CD4-positive, alpha-beta T cell treated with Interleukin-10 for 1 hour (primary cell): ENCODE results near the gene LIM2.

Experiments used
- DNase-seq: peaks from one replicate; pipeline ENCODE4 v3.0.0-alpha.2; 2020

Gene LIM2

GRCh38 chr19:51365211-51365964 is 22.4 kb downstream of the LIM2 start:
- peak; percentile 35 for DNase-seq

- DNase-seq, result no peak
Observed at GRCh38 chr19:51364200-51365106, 23.3 kb downstream of the LIM2 start.

GRCh38 chr19:51361239-51361638 is 26.5 kb downstream of the LIM2 start:
- DNase-seq, result no peak

GRCh38 chr19:51359294-51359693 is 28.5 kb downstream of the LIM2 start:
- DNase-seq, result no peak

- no peak for DNase-seq
Observed at GRCh38 chr19:51357952-51358351, 29.8 kb downstream of the LIM2 start.

- no peak for DNase-seq
Observed at GRCh38 chr19:51356159-51356801, 31.5 kb downstream of the LIM2 start.

- peak; percentile 40 for DNase-seq
Observed at GRCh38 chr19:51354742-51355148, 33.0 kb downstream of the LIM2 start.

GRCh38 chr19:51354103-51354741 is 33.6 kb downstream of the LIM2 start:
- no peak for DNase-seq

- DNase-seq, result no peak
Observed at GRCh38 chr19:51352783-51353360, 34.9 kb downstream of the LIM2 start.

GRCh38 chr19:51351266-51351990 is 36.3 kb downstream of the LIM2 start:
- no peak for DNase-seq

GRCh38 chr19:51347209-51347928 is 40.4 kb downstream of the LIM2 start:
- DNase-seq, result no peak

- DNase-seq, result no peak
Observed at GRCh38 chr19:51346742-51347141, 41.0 kb downstream of the LIM2 start.

GRCh38 chr19:51345076-51345620 is 42.6 kb downstream of the LIM2 start:
- DNase-seq, result no peak

GRCh38 chr19:51342631-51343569 is 44.9 kb downstream of the LIM2 start:
- no peak for DNase-seq

- DNase-seq, result no peak
Observed at GRCh38 chr19:51341976-51342580, 45.7 kb downstream of the LIM2 start, which contains the start of gene VSIG10L. Gene VSIG10L, minus strand, starts transcription at chr19:51342139. Its CDS starts 15 bp downstream, at chr19:51342124.

- DNase-seq, result no peak
Observed at GRCh38 chr19:51341066-51341465, 46.7 kb downstream of the LIM2 start.

- DNase-seq, result peak; percentile 93
Observed at GRCh38 chr19:51339687-51340656, 47.8 kb downstream of the LIM2 start.

- no peak for DNase-seq
Observed at GRCh38 chr19:51339313-51339686, 48.5 kb downstream of the LIM2 start.
